K562 (cell line): ENCODE measurements around the gene PRXL2A. TPM values are rescaled to one million over a fixed set of nuclear protein-coding genes. Genes with fewer than 3 reads are reported as not detected.
A peak's percentile ranks its signal among the peaks of the same experiment; 100 is the strongest.

Experiments used
- ATAC-seq: fragments of 200-7000 bp; cut with Tn5 transposase; 3 replicates; pipeline ENCODE4 v1.9.1; 2020; ENCODE audit warnings: moderate library complexity
- BruUV-seq: library from RNA; stranded (reverse); fragments of 400-500 nt; replicated peaks from 2 replicates; lab custom pipeline; 2021; lab: Mats Ljungman, UMichigan
- CTCF ChIA-PET: fragments of 300-600 bp; formaldehyde crosslinking; extraction: SDS; loops from one replicate; lab custom pipeline; 2021; ENCODE audit warnings: low intra/inter-chr PET ratio; lab: Yijun Ruan, JAX
- POLR2A ChIA-PET: fragments of 300-600, 350-650 bp; sonication (Branson Sonifier 250); formaldehyde crosslinking; extraction: SDS; loops from one replicate; lab custom pipeline; 2021; ENCODE audit warnings: antibody characterized with exemption, inconsistent platforms; lab: Yijun Ruan, JAX
- DNase-seq, 4 experiments: peaks; one replicate each; pipeline versions ENCODE4 v3.0.0 to v3.0.0-alpha.2; 2011 to 2018; ENCODE audit warnings: low spot score in 3 of 4, mixed read lengths in 3 of 4; ENCODE audit errors: extremely low read depth in 1 of 4
- FAIRE-seq: peaks from 2 replicates; lab custom pipeline; 2011; peaks lifted over from hg19 to GRCh38; lab: Jason Lieb, UNC
- H2AFZ ChIP-seq: 2 replicates; pipeline ENCODE4 v1.6.0; 2011; ENCODE audit warnings: low read depth, low read length, control low read depth, inconsistent platforms
- H3K27ac ChIP-seq: fragments of 200-600 bp; 3 replicates; pipeline ENCODE4 v1.8.0; 2011; ENCODE audit warnings: low read depth, mild to moderate bottlenecking, control low read depth, inconsistent platforms, low read length, moderate library complexity, mixed read lengths; ENCODE audit errors: extremely low read depth
- H3K27me3 ChIP-seq, 2 experiments: fragments of 300-600 bp in 1 of 2; 2 replicates in 1 of 2; 3 replicates in 1 of 2; pipeline versions ENCODE4 v1.6.0 to v1.8.0; 2011; ENCODE audit warnings: inconsistent platforms in 2 of 2, low read length in 2 of 2, mild to moderate bottlenecking in 1 of 2, mixed read lengths in 1 of 2, moderate library complexity in 1 of 2; ENCODE audit not compliant: control insufficient read depth in 2 of 2, insufficient read depth in 2 of 2
- H3K36me3 ChIP-seq: fragments of 300-600 bp; 3 replicates; pipeline ENCODE4 v1.8.0; 2011; ENCODE audit warnings: mild to moderate bottlenecking, low read length, inconsistent platforms; ENCODE audit not compliant: control insufficient read depth, insufficient read depth
- H3K4me1 ChIP-seq, 2 experiments: fragments of 200-600 bp in 1 of 2; replicated peaks in 1 of 2; 2 replicates in 1 of 2; 3 replicates in 1 of 2; pipeline versions ENCODE4 v1.5.1 to v1.8.0; 2011; ENCODE audit warnings: inconsistent platforms in 2 of 2, low read length in 2 of 2, mild to moderate bottlenecking in 1 of 2, mixed read lengths in 1 of 2, moderate library complexity in 1 of 2; ENCODE audit not compliant: control insufficient read depth in 2 of 2, insufficient read depth in 2 of 2
- H3K4me2 ChIP-seq: 2 replicates; pipeline ENCODE4 v1.6.1; 2011; ENCODE audit warnings: low read length, control low read depth, inconsistent platforms, mixed read lengths; ENCODE audit not compliant: insufficient read depth
- H3K4me3 ChIP-seq: fragments of 200-600 bp; sonication (generic), shearing (Covaris generic); 2 replicates; pipeline ENCODE4 v1.5.1; 2016; ENCODE audit warnings: control low read depth, inconsistent platforms
- H3K79me2 ChIP-seq: fragments of 200-600 bp; 3 replicates; pipeline ENCODE4 v1.8.0; 2011; ENCODE audit warnings: low read length, inconsistent platforms; ENCODE audit not compliant: control insufficient read depth, insufficient read depth
- H3K9ac ChIP-seq, 2 experiments: 2 replicates each; pipeline versions ENCODE4 v1.6.0 to v1.6.1; 2011; ENCODE audit warnings: low read depth in 2 of 2, low read length in 2 of 2, control low read depth in 1 of 2, inconsistent platforms in 1 of 2, mild to moderate bottlenecking in 1 of 2, mixed read lengths in 1 of 2; ENCODE audit not compliant: insufficient read depth in 1 of 2
- H3K9me1 ChIP-seq: one replicate; pipeline ENCODE4 v1.6.0; 2011; ENCODE audit warnings: inconsistent platforms, mild to moderate bottlenecking, low read length, moderate library complexity; ENCODE audit not compliant: control insufficient read depth, insufficient read depth
- H3K9me3 ChIP-seq: replicated peaks from 2 replicates; pipeline ENCODE4 v1.5.1; 2011; ENCODE audit warnings: low read depth, low read length, inconsistent platforms; ENCODE audit not compliant: control insufficient read depth, insufficient read depth
- H4K20me1 ChIP-seq: replicated peaks from 2 replicates; pipeline ENCODE4 v1.6.1; 2011; ENCODE audit warnings: low read length, inconsistent platforms, mixed read lengths; ENCODE audit not compliant: control insufficient read depth, insufficient read depth
- CBX3 ChIP-seq, 2 experiments: IDR thresholded peaks; 1 replicate in 1 of 2; 2 replicates in 1 of 2; pipeline ENCODE4 v1.6.1; 2012; ENCODE audit warnings: inconsistent platforms in 2 of 2, low read length in 2 of 2, borderline replicate concordance in 1 of 2, control low read depth in 1 of 2
- FOXP1 ChIP-seq: sonication (generic); formaldehyde crosslinking; IDR thresholded peaks from 2 replicates; pipeline ENCODE4 v1.8.0; 2022; ENCODE audit warnings: mild to moderate bottlenecking, missing genetic modification reagents
- IRF2 ChIP-seq: sonication (generic); formaldehyde crosslinking; IDR thresholded peaks from 2 replicates; pipeline ENCODE4 v1.8.1; 2022; ENCODE audit warnings: mild to moderate bottlenecking, missing genetic modification reagents
- JUN ChIP-seq, 2 experiments: sonication (generic) in 1 of 2; formaldehyde crosslinking in 1 of 2; IDR thresholded peaks; 2 replicates each; pipeline versions ENCODE4 v1.6.1 to v1.8.0; 2012 to 2022; ENCODE audit warnings: borderline replicate concordance in 2 of 2, mild to moderate bottlenecking in 2 of 2, improper control_type of control experiment in 1 of 2, low read depth in 1 of 2, low read length in 1 of 2, missing genetic modification reagents in 1 of 2
- MTA1 ChIP-seq: fragments of 450-650 bp; IDR thresholded peaks from 2 replicates; pipeline ENCODE4 v1.6.1; 2017; ENCODE audit warnings: borderline replicate concordance
- NCOR1 ChIP-seq: fragments of 450-650 bp; IDR thresholded peaks from 2 replicates; pipeline ENCODE4 v1.6.1; 2016; ENCODE audit warnings: mild to moderate bottlenecking, moderate library complexity
- SIN3A ChIP-seq, 2 experiments: fragments of 150-350 bp in 1 of 2; IDR thresholded peaks; 2 replicates each; pipeline ENCODE4 v1.6.1; 2011 to 2016; ENCODE audit warnings: borderline replicate concordance in 2 of 2, low read depth in 2 of 2, low read length in 2 of 2, mild to moderate bottlenecking in 2 of 2, moderate library complexity in 2 of 2; ENCODE audit not compliant: control insufficient read depth in 1 of 2
- SRSF7 ChIP-seq: fragments of 200-400 bp; formaldehyde crosslinking; optimal IDR thresholded peaks from 2 replicates; pipeline ENCODE3; 2017; ENCODE audit warnings: mild to moderate bottlenecking, low read depth, low read length
- TRIM24 ChIP-seq, 2 experiments: fragments of 450-650 bp; IDR thresholded peaks; 2 replicates each; pipeline ENCODE4 v1.6.1; 2016
- ZFP30 ChIP-seq: fragments of 250-450 bp; sonication (Bioruptor Pico); IDR thresholded peaks from 2 replicates; pipeline ENCODE4 v1.8.0; 2022; ENCODE audit warnings: moderate library complexity, mild to moderate bottlenecking, inconsistent platforms, borderline replicate concordance
- ZNF224 ChIP-seq: sonication (generic); formaldehyde crosslinking; IDR thresholded peaks from 2 replicates; pipeline ENCODE4 v1.8.0; 2022; ENCODE audit warnings: mild to moderate bottlenecking, missing genetic modification reagents
- WGBS: fragments of 100-300 bp; shearing (Covaris generic); methylation state at CpG from one replicate; pipeline ENCODE4 v1.1.6; 2016; ENCODE audit warnings: low coverage, mixed read lengths; ENCODE audit not compliant: insufficient coverage; ENCODE audit errors: missing lambda C conversion rate; 5-methylcytosine and 5-hydroxymethylcytosine counted together
- in situ Hi-C: fragments of 300-500 bp; cut with MboI; formaldehyde crosslinking; loops from 4 replicates; pipeline ENCODE4 v1.15.0; 2018; ENCODE audit warnings: inconsistent platforms, mixed read lengths
- intact Hi-C: fragments of 100-400 bp; cut with micrococcal nuclease; formaldehyde crosslinking; loops from 2 replicates; pipeline ENCODE4 v1.14.2; 2022
- polyA plus RNA-seq, 8 experiments: library from polyadenylated mRNA; depleted of rRNA in 4 of 8; stranded (reverse) in 5 of 8; unstranded in 3 of 8; fragments of >200 nt; fragmentation: Nextera tagmentation in 2 of 8; fragmentation: Illumina TruSeq in 1 of 8; extraction: Ambion mirVana in 2 of 8; extraction: Trizol in 1 of 8; gene quantifications; 2 replicates each; pipeline versions ENCODE4 v1.2.1 to v1.2.3, GENCODE V29; 2011 to 2014; ENCODE audit warnings: inconsistent platforms in 1 of 8, missing spikeins in 1 of 8
- total RNA-seq, 7 experiments: library from RNA; depleted of rRNA in 6 of 7; stranded (reverse); fragments of >200 nt in 6 of 7; fragmentation: Illumina TruSeq in 2 of 7; extraction: Trizol in 2 of 7; gene quantifications; 2 replicates each; pipeline versions ENCODE4 v1.2.1 to v1.2.3, GENCODE V29; 2011 to 2021; ENCODE audit warnings: low replicate concordance in 1 of 7

Gene PRXL2A
- total and polyA plus RNA-seq, 9 of the 15 experiments (the other 6 are each of a cell fraction or from before 2014, with no cell fraction given) = 0.14 to 1.2 (median 0.75) TPM

- H4K20me1 ChIP-seq = peaks cover 8% of the 10 kb centered on the region; the same call in 1 of the 2 replicates
- no peak for DNase-seq
- WGBS = 86% methylated on average over 1 of the region's 1 CpG
- in situ Hi-C loops = no loop called here
- no peaks in the 10 kb centered on the region for H3K9me3 ChIP-seq
- no peak overlapping the region for H3K4me2 ChIP-seq
- TF ChIP-seq NCOR1 (no peak), TRIM24 (IDR thresholded peaks at IDR 0.05) (peak; percentile 49 to 66; a peak in 3 of 4 replicates), CBX3 (IDR thresholded peaks at IDR 0.05; ENCODE audit: borderline replicate concordance in 1 of 2, low read length in 2 of 2) (peak in 1 of 2 experiments; percentile 94; a peak in 2 of 3 replicates)
- H3K9me1 ChIP-seq = peaks cover 3% of the 10 kb centered on the region
- no peak for ATAC-seq
- peaks cover 19% of the 10 kb centered on the region for H3K79me2 ChIP-seq
- no TSS peak for BruUV-seq
- intact Hi-C loops = no loop called here
- no peak for FAIRE-seq
- H2AFZ ChIP-seq = no peak overlapping the region
- no peaks in the 10 kb centered on the region for H3K27me3 ChIP-seq
- no peak overlapping the region for H3K4me3 ChIP-seq
- POLR2A ChIA-PET = no interaction called here
- CTCF ChIA-PET = no interaction called here
- H3K36me3 ChIP-seq = peaks cover 5% of the 10 kb centered on the region; the same call in 2 of the 3 replicates
- peaks cover 22 to 37% of the 10 kb centered on the region in 2 experiments for H3K4me1 ChIP-seq
- no peak overlapping the region for H3K27ac ChIP-seq
- no peak overlapping the region for H3K9ac ChIP-seq
Measured at GRCh38 chr10:80451132-80451531, 42.8 kb downstream of the PRXL2A start.

- no peak overlapping the region for H3K9ac ChIP-seq
- H3K36me3 ChIP-seq = peaks cover 10% of the 10 kb centered on the region; the same call in 2 of the 3 replicates
- intact Hi-C loops (no loop called here), in situ Hi-C loops (no loop called here)
- H3K4me3 ChIP-seq = no peak overlapping the region
- H3K4me2 ChIP-seq = no peak overlapping the region
- no peak for DNase-seq
- TF ChIP-seq SIN3A (IDR thresholded peaks at IDR 0.05; ENCODE audit: borderline replicate concordance in 2 of 2, control insufficient read depth in 1 of 2, low read depth in 2 of 2, low read length in 2 of 2) (no peak), ZNF224 (CRISPR knock-in tag) (no peak), IRF2 (no peak), ZFP30 (CRISPR knock-in tag) (no peak), FOXP1 (CRISPR knock-in tag) (no peak), MTA1 (no peak), SRSF7 (no peak), JUN (IDR thresholded peaks at IDR 0.05; ENCODE audit: borderline replicate concordance, low read depth, low read length) (no peak), JUN (CRISPR knock-in tag; IDR thresholded peaks at IDR 0.05; ENCODE audit: borderline replicate concordance) (no peak)
- ChIA-PET CTCF (no interaction called here), POLR2A (interaction anchor here (0.5 kb wide), 1 partner anchor 247 kb away, joined by 3 read pairs; no protein-coding TSS in a partner anchor)
- no peak for FAIRE-seq
- H3K9me3 ChIP-seq = no peaks in the 10 kb centered on the region
- peaks cover 11% of the 10 kb centered on the region; the same call in 1 of the 2 replicates for H4K20me1 ChIP-seq
- peaks cover 3% of the 10 kb centered on the region for H3K9me1 ChIP-seq
- H3K4me1 ChIP-seq = peaks cover 24 to 40% of the 10 kb centered on the region in 2 experiments
- no peak overlapping the region for H3K27ac ChIP-seq
- H3K79me2 ChIP-seq = peaks cover 28% of the 10 kb centered on the region
- H2AFZ ChIP-seq = no peak overlapping the region
- H3K27me3 ChIP-seq = no peaks in the 10 kb centered on the region
- no TSS peak for BruUV-seq
- ATAC-seq = no peak
Measured at GRCh38 chr10:80452069-80452468, 43.7 kb downstream of the PRXL2A start.
